Choroid plexus epithelial cell (primary cell): ENCODE results near the gene ACOT11.

Experiments used
- DNase-seq: peaks from one replicate; pipeline ENCODE4 v3.0.0-alpha.2; 2010; ENCODE audit warnings: low read depth
- H3K4me3 ChIP-seq: 2 replicates; pipeline ENCODE4 v1.5.1; 2011; ENCODE audit warnings: low read depth, mild to moderate bottlenecking, control low read depth, low read length, moderate library complexity
- TF ChIP-seq, protein P1 (sequence below): conservative IDR thresholded peaks from 2 replicates; pipeline ENCODE4 v1.5.1; 2011; ENCODE audit warnings: low read depth, mild to moderate bottlenecking, control low read depth, inconsistent platforms, low read length, moderate library complexity

Gene ACOT11

DNA sequence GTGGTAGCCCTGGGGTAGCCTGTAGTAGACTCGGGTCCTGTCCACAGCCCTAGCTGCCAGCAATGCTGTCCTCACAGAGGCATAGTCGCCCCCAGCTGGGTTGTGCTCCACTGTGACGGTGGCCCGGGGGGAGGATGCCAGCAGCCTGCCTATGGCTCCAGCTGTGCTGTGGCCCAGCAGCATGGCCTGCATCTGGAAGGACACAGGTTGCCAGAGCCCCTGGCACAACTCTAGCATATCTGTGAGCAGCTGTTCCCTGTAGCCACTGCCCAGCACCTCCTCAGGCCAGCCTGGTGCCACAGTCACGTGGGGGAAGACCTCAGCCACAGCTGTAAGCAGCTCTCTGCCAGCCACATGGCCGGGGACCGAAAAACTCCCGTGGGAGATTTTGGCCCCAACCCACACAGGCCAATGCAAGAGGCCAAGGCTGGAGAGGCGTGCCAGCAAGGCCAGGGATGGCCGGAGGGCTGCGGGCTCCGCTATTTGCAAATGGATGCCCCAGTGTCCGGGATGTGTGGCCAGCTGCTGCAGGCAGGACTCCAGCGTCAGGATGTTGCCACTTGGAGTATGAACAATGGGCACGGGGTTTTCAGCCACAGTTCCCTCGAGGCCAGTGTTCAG is 61.4 kb downstream of the ACOT11 start:
- DNase-seq = no peak
- no peak overlapping the region for H3K4me3 ChIP-seq
- TF ChIP-seq, protein P1, sequence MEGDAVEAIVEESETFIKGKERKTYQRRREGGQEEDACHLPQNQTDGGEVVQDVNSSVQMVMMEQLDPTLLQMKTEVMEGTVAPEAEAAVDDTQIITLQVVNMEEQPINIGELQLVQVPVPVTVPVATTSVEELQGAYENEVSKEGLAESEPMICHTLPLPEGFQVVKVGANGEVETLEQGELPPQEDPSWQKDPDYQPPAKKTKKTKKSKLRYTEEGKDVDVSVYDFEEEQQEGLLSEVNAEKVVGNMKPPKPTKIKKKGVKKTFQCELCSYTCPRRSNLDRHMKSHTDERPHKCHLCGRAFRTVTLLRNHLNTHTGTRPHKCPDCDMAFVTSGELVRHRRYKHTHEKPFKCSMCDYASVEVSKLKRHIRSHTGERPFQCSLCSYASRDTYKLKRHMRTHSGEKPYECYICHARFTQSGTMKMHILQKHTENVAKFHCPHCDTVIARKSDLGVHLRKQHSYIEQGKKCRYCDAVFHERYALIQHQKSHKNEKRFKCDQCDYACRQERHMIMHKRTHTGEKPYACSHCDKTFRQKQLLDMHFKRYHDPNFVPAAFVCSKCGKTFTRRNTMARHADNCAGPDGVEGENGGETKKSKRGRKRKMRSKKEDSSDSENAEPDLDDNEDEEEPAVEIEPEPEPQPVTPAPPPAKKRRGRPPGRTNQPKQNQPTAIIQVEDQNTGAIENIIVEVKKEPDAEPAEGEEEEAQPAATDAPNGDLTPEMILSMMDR = no peak

DNA sequence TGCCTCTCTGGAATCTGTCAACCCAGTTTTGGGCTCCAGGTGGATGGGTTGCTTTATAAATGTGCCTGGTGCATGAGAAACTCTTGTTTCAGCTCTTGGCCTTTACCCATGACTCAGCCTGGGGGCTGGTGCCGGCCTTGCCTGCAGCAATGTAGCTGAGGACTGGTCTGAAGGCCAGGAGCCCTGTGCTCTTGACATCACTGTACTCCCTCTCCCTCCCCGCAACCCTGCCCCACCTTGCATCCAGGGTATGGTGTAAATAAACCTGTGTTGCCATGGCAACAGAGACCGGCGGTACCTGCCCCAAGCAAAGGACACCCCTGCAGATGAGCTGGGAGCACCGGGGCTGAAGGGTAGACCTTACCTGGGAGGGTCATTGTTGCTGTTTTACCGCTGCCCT is 62.0 kb downstream of the ACOT11 start:
- no peak overlapping the region for H3K4me3 ChIP-seq
- TF ChIP-seq, protein P1 = no peak
- DNase-seq = peak; percentile 20

DNA sequence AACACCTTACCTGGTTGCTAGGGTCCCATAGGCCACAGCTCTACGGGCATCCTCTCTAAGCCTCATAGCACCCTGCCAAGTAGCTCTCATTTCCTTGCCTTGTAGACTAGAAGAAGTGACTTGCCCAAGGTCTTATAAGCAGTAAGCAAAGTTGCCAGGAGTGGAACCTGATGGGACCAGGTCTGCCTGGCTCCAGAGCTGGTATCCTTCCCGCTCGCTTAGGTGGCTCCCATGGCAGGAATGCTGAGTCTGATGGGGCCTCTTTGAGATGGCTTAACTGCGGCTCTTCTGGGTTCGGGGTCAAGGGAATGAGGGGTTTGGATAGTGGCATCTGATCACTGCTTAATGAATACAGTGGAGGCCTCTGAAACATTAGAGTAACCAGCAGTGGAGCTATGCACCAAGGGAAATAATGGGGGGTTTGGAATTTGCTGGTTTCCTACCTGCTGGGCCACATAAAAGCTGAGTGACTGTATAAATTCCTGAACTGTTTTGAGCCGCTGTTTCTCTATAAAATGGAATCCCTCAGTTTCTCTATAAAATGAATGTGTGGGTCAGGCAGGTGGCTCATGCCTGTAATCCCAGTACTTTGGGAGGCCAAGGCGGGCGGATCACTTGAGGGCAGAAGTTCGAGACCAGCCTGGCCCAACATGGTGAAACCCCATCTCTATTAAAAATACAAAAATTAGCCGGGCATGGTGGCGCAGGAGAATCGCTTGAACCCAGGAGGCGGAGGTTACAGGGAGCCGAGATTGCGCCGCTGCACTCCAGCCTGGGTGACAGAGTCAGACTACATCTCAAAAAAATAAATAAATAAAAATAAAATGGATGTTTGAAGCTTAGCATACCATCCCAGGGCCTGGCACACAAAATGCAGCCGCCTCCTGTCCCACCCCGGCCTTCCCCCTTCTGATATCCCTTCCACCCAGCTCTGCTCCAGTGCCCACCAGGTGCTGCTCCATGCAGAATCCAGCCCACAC is 62.9 kb downstream of the ACOT11 start:
- peak; percentile 30 for DNase-seq
- H3K4me3 ChIP-seq = no peak overlapping the region
- TF ChIP-seq, protein P1 = no peak

DNA sequence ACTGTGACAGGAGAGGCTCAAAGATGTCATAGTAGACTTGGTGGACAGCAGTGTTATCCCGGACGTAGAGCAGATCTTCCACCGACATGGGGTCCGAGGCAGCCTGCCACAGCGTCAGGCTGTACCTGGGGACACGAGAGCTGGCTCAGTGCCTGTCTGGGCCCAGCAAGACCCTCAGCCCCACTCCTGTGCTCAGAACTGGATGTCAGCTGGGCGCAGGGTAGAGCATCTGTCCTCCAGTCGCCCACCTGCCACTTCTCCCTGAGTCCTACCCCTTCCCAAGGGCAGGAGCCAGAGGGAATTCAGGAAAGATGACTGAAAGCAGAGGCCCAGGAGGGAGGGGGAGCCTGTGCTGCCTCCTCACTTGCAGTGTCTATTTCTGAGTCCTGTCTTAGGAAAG is 63.6 kb downstream of the ACOT11 start:
- TF ChIP-seq, protein P1 = no peak
- no peak overlapping the region for H3K4me3 ChIP-seq
- DNase-seq = no peak

DNA sequence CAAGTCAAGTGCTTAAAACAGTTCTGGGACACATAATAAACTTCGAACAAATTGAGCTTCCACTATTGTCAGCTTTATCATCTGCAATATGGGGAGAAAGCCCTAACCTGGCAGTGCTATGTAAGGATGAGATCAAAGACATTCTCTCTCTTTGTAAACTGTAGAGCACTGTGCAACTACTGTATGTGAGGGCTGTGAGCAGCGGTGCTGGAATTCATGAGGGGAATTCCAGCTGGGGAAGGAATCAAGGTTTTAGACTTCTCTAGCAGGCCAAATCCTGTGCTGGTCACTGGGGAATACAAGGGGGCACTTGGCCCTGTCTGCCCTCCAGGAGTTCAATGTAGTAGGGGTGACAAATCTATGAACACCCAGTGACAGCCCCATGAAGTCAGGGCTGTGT is 66.0 kb downstream of the ACOT11 start:
- no peak for DNase-seq
- H3K4me3 ChIP-seq = no peak overlapping the region
- TF ChIP-seq, protein P1 = no peak

DNA sequence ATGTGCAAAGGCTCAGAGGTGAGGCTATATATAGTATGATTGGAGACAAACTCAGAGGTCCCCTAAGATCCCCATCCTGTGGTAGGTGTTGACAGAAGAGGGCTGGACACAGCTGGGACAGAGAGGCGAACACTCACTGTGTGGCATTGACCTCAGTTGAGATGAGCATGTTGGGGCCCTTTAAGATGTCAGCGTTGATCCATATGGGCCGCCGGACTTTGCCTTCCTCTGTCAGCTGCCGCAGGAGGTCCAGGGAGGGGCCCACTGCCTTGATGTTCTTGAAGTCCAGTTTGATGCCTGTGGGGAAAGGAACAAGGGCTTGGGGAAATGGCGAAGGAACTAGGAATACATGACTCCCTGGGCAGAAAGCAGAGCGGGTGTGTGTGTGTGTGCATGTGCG is 66.5 kb downstream of the ACOT11 start:
- TF ChIP-seq, protein P1 = no peak
- DNase-seq = no peak
- no peak overlapping the region for H3K4me3 ChIP-seq
